A673 (cell line): ENCODE measurements around the gene UTP3. TPM values are rescaled to one million over a fixed set of nuclear protein-coding genes. Genes with fewer than 3 reads are reported as not detected.
A peak's percentile ranks its signal among the peaks of the same experiment; 100 is the strongest.

ENCODE experiments used
- BruUV-seq: library from RNA; stranded (reverse); fragments of 400-500 nt; replicated peaks from 2 replicates; lab custom pipeline; 2021; lab: Mats Ljungman, UMichigan
- CTCF ChIA-PET: fragments of 300-600 bp; sonication (Branson Sonifier 250); formaldehyde crosslinking; loops from one replicate; lab custom pipeline; 2022; ENCODE audit warnings: antibody characterized with exemption; lab: Charles Lee
- POLR2A ChIA-PET: fragments of 300-600 bp; sonication (Branson Sonifier 250); formaldehyde crosslinking; loops from one replicate; lab custom pipeline; 2022; ENCODE audit warnings: antibody characterized with exemption; ENCODE audit not compliant: low non-redundant PET; lab: Charles Lee
- DNase-seq: peaks from one replicate; pipeline ENCODE4 v3.0.0-alpha.2; 2015; ENCODE audit warnings: low spot score
- H3K27ac ChIP-seq: fragments of 200-600 bp; sonication (generic); 2 replicates; pipeline ENCODE4 v1.5.1; 2016; ENCODE audit warnings: mixed run types, low read depth, mild to moderate bottlenecking, mixed read lengths, antibody characterized with exemption, low read length; ENCODE audit not compliant: poor library complexity, severe bottlenecking
- H3K27me3 ChIP-seq: fragments of 200-600 bp; sonication (generic); replicated peaks from 2 replicates; pipeline ENCODE4 v1.6.1; 2017; ENCODE audit warnings: mixed run types, low read depth, mild to moderate bottlenecking, mixed read lengths, antibody characterized with exemption, low read length; ENCODE audit not compliant: insufficient read depth, poor library complexity
- H3K36me3 ChIP-seq: fragments of 200-600 bp; sonication (generic); 2 replicates; pipeline ENCODE4 v1.6.1; 2016; ENCODE audit warnings: mixed run types, mild to moderate bottlenecking, mixed read lengths, antibody characterized with exemption, low read length; ENCODE audit not compliant: insufficient read depth, poor library complexity, severe bottlenecking
- H3K4me1 ChIP-seq: fragments of 200-600 bp; sonication (generic); 2 replicates; pipeline ENCODE4 v1.6.1; 2017; ENCODE audit warnings: mixed run types, mild to moderate bottlenecking, mixed read lengths, antibody characterized with exemption, low read length; ENCODE audit not compliant: insufficient read depth, poor library complexity, severe bottlenecking
- H3K4me3 ChIP-seq: fragments of 200-600 bp; sonication (generic); 2 replicates; pipeline ENCODE4 v1.5.1; 2016; ENCODE audit warnings: low read depth, mixed run types, mild to moderate bottlenecking, mixed read lengths, low read length; ENCODE audit not compliant: poor library complexity, severe bottlenecking
- H3K9me3 ChIP-seq: fragments of 200-600 bp; sonication (generic); 2 replicates; pipeline ENCODE4 v1.6.1; 2016; ENCODE audit warnings: mixed run types, low read depth, mild to moderate bottlenecking, mixed read lengths, antibody characterized with exemption, low read length; ENCODE audit not compliant: poor library complexity, severe bottlenecking
- EZH2 ChIP-seq: fragments of 200-600 bp; sonication (generic); IDR thresholded peaks from 2 replicates; pipeline ENCODE4 v1.6.1; 2017; ENCODE audit warnings: borderline replicate concordance, low read depth, mild to moderate bottlenecking, mixed read lengths, antibody characterized with exemption, low read length; ENCODE audit not compliant: poor library complexity, severe bottlenecking
- intact Hi-C: fragments of 100-400 bp; cut with micrococcal nuclease; formaldehyde crosslinking; loops from one replicate; pipeline ENCODE4 v1.10.0; 2022; ENCODE audit not compliant: unreplicated experiment
- total RNA-seq: library from RNA; stranded (reverse); gene quantifications from 2 replicates; pipeline ENCODE4 v1.2.3, GENCODE V29; 2021
- TF ChIP-seq, protein P1 (sequence below): fragments of 300-800, 200-600 bp; sonication (generic); conservative IDR thresholded peaks from 2 replicates; pipeline ENCODE4 v1.5.1; 2017; ENCODE audit warnings: low read depth, mild to moderate bottlenecking, antibody characterized with exemption, low read length, moderate library complexity, mixed read lengths

Gene UTP3
- total RNA-seq, 1 experiment from 2014 or later = 17.1 TPM

DNA sequence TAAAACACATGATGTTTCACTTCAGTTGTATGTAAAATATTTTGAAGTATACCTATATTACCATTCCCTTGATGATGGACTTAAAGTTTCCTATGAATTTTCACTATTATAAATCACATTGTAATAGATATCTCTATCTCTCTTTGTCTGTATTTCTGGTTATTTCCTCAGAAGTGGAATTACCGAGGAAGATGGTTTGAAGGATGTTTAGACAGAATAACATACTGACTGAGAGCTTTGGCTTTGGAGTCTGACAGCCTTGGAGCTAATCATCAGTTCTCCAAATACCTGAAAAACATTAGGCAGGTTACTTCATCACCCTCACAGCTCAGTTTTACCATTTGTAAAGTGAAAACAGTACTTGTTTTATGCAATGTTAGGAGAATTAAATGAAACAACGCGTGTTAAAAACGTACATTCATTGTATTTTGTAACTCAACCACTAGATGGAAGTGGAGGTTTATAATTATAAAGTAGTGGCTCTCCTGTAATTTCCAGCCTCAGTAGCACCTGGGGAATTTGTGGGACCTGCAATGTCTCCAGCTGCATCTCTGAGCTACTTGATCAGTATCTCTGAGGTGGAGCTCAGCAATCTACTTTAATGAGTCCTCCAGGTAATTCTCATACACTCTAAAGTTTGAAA, 36.3 kb upstream of the UTP3 start:
- BruUV-seq = no TSS peak
- CTCF ChIA-PET = interaction anchor here (0.5 to 0.6 kb wide), 2 partner anchors 106 to 358 kb away, joined by 3 read pairs; no protein-coding TSS in a partner anchor
- intact Hi-C loops = loop anchor here (5.0 kb wide), 1 partner anchor 1060 kb away; no protein-coding TSS in a partner anchor
- Histone ChIP-seq H3K27me3 (no peaks in the 10 kb centered on the region), H3K36me3 (no peaks in the 10 kb centered on the region), H3K9me3 (no peaks in the 10 kb centered on the region), H3K4me3 (no peak overlapping the region), H3K4me1 (no peaks in the 10 kb centered on the region), H3K27ac (no peak overlapping the region)
- POLR2A ChIA-PET = no interaction called here
- DNase-seq = peak; percentile 31
- TF ChIP-seq EZH2 = no peak
- TF ChIP-seq, protein P1, sequence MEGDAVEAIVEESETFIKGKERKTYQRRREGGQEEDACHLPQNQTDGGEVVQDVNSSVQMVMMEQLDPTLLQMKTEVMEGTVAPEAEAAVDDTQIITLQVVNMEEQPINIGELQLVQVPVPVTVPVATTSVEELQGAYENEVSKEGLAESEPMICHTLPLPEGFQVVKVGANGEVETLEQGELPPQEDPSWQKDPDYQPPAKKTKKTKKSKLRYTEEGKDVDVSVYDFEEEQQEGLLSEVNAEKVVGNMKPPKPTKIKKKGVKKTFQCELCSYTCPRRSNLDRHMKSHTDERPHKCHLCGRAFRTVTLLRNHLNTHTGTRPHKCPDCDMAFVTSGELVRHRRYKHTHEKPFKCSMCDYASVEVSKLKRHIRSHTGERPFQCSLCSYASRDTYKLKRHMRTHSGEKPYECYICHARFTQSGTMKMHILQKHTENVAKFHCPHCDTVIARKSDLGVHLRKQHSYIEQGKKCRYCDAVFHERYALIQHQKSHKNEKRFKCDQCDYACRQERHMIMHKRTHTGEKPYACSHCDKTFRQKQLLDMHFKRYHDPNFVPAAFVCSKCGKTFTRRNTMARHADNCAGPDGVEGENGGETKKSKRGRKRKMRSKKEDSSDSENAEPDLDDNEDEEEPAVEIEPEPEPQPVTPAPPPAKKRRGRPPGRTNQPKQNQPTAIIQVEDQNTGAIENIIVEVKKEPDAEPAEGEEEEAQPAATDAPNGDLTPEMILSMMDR = peak; percentile 46

DNA sequence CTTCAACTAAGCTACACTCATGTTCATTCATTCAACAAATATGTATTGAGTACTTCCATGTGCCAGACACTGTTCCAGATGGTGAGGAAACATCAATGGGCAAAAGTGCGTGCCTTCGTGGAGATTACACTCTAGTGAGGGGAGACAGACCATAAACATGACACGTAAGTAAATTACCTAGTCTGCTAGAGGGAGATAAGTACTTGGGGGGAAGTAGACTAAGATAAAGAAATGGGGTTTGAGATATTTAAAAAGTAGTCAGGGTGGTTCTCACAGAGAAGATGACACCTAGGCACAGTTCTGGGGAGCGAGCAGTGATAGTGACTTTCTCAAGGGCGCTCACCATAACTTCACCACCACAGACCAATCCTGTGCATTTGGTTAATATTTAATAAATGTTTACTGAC, 33.7 kb upstream of the UTP3 start:
- H3K4me3 ChIP-seq = no peak overlapping the region
- no peaks in the 10 kb centered on the region for H3K27me3 ChIP-seq
- ChIA-PET POLR2A (no interaction called here), CTCF (no interaction called here)
- intact Hi-C loops = loop anchor here (5.0 kb wide), 1 partner anchor 1058 kb away; no protein-coding TSS in a partner anchor
- no peak for DNase-seq
- H3K9me3 ChIP-seq = no peaks in the 10 kb centered on the region
- TF ChIP-seq, protein P1 = no peak
- TF ChIP-seq EZH2 = no peak
- H3K36me3 ChIP-seq = no peaks in the 10 kb centered on the region
- no TSS peak for BruUV-seq
- no peak overlapping the region for H3K27ac ChIP-seq
- H3K4me1 ChIP-seq = no peaks in the 10 kb centered on the region

DNA sequence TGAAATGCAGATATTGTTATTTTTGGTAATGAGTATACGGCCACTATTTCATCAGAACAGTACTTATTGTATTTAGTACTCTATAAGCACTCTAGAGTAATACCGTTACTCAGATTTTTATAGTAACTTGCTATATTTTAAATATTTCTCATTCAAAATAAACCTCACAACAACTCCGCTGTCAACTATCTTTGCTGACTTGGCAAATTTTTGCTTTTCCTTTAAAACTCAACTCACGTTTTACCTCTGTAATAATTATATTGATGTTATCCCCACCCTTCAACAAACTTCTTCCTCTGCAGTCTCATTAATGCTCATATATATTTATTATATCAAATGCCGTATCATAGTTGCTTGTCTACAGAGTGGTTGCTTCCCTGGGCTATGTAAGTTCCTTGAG, 31.0 kb upstream of the UTP3 start:
- Histone ChIP-seq H3K36me3 (no peaks in the 10 kb centered on the region), H3K27ac (no peak overlapping the region), H3K9me3 (no peaks in the 10 kb centered on the region), H3K4me3 (no peak overlapping the region), H3K4me1 (no peaks in the 10 kb centered on the region), H3K27me3 (no peaks in the 10 kb centered on the region)
- no peak for DNase-seq
- ChIA-PET CTCF (no interaction called here), POLR2A (no interaction called here)
- intact Hi-C loops = no loop called here
- TF ChIP-seq EZH2 = no peak
- TF ChIP-seq, protein P1 = no peak
- no TSS peak for BruUV-seq
